HG03103 (cell line): ENCODE results near the gene CCDC83.
"Not testable (repeated sequence)": the region's sequence is repeated elsewhere in the genome, so short reads cannot be mapped to it uniquely, and the experiment has no call there.

Source experiments
- ATAC-seq: cut with Tn5 transposase; IDR thresholded peaks from one replicate; pipeline ENCODE4 v1.9.1; 2021; ENCODE audit warnings: low read depth; ENCODE audit not compliant: unreplicated experiment

CCDC83 gene

DNA sequence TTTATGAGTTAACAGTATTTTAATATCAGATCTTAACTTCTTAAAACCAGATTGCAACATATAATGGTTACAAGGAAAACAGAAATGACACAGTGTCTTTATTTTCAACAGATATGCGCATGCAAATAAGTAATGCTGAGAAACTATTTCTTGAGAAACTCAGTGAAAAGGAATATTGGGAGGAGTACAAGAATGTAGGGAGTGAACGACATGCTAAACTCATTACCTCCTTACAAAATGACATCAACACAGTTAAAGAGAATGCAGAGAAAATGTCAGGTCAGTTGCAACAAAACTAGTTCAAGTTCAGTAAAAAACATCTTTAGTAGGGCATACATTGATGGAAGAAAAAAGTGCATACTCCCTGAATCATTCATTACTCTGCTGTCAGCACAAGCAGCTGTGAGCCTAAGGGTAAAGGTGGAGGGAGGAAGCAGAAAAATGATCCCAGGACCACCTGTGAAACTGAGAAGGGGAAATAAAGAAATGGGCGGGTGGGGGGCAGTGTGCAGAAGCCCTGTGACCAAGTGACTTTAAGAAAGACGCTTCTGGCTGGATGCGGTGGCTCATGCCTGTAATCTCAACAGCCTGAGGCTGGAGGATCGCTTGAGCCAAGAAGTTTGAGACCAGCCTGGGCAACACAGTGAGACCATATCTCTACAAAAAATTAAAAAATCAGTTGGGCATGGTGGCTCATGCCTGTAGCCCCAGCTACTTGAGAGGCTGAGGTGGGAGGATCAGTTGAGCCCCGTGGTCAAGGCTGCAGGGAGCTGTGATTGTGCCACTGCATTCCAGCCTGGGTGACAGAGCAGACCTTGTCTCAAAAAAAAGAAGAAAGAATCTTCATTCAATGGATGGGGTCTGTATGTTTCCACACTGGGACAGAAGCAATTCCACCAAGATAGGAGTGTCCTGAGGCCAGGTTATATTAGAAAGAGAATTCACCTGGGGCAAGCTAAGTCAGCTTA, 31.2 kb downstream of the CCDC83 start:
- no peak for ATAC-seq

DNA sequence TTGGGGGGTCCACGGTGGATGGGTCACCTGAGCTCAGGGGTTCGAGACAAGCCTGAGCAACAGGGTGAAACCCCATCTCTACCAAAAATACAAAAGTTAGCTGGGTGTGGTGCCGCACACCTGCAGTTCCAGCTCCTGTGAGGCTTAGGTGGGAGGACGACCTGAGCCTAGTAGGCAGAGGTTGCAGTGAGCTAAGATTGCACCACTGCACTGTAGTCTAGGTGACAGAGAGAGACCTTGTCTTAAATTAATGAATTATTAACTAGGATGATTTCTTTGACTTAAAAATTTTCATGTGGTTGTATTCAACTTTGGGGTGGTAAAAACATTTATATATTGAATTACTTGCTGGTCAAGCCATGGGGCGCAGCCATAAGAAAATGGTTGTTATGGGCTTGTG, 33.9 kb downstream of the CCDC83 start:
- no peak for ATAC-seq

DNA sequence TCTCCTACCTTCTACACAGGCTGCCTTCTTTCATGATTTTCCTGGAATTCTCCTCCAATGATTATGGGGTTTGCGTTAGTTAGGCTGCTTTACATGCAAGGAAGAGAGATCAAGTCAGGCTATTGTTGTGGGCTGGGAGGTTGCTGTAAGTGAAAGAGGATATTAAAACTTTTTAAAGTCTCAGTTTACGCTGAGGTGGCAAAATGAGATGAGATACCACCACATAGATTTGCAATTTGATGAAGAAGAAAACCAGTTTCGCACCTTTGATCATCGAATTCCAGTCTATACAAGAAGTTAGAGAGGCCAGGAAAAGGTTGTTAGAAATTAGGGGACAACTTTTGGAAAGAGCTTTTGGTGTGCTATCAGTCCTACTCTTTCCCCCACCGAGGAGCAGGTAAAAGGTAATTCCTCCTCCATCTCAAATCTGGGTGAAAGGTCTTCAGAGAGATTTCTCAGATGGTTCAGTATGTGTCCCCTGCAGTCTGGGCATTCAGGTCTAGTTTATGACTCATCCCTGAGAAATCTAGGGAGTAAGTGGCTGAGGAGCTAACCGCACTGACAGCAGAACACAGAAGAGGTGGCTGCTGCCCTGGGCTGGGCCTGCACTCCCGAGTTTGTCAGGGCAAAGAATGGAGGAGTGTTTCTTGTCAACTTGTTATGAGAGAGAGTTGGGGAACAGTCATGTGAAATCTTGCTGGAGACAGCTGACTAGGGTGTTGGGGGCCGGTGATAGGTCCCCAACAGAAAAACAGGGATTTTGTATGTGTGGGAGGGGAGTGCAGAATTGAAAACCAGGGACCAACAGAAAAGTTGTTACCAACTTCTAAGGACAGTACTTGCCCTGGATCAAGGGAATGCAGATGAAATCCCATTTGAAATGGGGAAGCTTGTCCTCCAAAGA, 34.7 kb downstream of the CCDC83 start:
- ATAC-seq = no peak

DNA sequence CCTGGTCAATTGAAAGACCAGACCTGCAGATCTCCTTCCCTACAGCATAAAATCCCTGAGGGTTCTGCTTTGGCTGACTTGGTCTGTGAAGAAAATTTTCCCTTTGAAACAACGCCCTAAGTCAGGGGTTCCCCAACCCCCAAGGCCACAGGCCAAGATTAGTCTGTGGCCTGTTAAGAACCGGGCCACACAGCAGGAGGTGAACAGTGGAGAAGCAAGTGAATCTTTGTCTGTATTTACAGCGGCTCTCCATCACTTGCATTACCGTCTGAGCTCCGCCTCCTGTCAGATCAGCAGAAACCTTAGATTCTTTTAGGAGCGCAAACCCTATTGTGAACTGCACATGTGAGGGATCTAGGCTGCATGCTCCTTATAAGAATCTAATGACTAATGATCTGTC, 38.2 kb downstream of the CCDC83 start:
- no peak for ATAC-seq

DNA sequence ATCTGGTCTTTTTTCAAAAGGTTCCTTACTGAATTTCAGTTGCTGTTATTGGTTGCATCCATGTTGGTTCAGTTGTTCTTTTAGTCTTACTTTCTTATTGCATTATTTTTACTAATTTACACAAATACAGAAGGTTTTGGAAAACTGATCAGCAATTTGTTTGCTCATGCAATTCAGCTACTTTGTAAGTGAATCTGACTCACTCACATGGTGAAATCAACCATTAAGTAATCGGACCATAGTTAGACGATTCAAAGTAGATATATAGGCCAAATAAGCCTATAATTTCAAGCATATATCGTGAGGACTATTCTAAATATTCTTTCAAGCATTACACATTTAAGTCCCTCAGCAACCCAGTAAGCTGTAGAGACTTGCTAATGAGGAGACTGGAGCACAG, 41.7 kb downstream of the CCDC83 start:
- no peak for ATAC-seq

DNA sequence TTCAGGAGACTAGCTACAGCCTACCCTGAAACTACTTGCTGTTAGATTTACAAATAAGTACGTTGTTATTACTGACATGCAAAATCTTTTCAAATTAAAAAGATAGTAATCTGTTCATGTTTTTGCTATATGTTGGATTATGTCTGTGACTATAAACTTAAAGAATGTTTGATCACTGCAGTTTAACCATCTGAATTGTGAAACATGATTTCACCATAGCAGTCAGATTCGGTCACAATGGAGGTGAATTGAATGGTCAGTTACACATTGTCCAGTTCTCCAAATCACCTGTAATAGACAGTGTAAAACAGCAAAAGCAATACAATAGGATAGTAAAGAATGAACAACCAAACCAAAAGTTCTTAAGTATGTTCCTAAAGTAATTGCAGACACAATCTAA, 43.3 kb downstream of the CCDC83 start:
- ATAC-seq = no peak

DNA sequence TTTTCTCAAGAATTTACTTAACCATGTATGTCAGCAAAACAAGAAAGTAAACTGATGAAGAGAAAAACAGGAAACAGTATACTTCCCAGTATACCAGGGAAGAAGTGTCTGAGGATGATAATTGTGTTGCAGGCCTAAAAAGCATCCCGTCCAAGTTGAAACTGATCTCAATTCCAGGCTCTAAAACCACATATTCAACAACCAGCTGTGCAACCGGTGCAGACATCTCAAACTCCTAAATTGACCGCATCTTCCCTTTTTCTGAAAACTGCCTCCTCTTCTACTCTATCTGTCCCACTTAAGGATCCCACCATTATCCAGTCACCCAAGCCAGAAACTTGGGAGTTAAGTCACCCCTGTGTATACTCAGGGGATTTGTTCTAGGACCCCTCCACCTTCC, 47.2 kb downstream of the CCDC83 start:
- ATAC-seq = no peak

DNA sequence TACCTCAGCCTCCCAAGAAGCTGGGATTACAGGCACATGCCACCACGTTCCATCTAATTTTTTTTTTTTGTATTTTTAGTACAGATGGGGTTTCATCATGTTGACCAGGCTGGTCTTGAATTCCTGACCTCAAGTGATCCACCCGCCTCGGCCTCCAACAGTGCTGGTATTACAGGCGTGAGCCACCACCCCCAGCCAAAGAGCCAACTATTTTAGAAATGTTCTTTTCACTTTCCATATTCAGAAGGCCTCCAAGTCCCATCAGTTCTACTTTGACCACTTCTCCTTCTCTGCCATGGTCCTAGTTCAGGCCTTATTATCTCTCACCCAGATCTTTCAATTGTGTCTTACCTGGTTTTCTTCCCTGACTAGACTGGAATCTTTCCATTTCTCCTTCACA, 48.2 kb downstream of the CCDC83 start:
- no peak for ATAC-seq

DNA sequence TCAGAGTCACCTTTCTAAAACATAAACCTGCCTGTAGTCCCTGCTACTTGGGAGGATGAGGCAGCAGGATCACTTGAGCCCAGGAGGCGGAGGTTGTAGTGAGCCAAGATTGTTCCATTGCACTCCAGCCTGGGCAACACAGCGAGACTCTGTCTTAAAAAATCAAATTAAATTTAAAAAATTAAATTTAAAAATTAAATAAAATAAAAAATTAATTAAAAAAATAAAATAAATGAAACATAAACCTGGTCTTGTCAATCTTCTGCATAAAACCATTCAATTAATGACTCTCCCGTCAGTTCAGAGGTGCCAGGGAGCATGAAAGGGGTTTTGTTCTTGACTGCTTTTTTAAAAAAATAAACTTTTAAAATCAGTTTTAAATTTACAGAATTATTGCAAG, 48.6 kb downstream of the CCDC83 start:
- no peak for ATAC-seq

DNA sequence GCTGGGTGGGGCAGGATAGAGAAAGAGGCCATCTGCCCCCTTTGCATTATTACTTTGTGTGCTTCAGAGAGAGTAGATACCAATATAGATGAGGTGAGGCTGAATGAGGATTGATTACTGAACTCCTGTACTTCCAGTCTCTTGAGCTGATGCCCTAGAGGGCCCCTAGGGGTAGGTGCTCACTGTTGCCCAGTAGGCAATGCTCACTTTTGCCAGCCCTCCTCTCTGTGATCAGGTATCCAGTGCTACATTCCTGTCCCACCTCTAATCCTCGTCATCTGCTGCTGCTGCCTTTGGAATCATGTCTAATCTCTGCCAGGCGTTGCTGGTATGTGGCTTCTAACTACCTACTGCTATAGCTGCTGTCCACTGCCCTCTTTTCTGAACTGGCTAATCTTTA, 57.2 kb downstream of the CCDC83 start:
- ATAC-seq = no peak

DNA sequence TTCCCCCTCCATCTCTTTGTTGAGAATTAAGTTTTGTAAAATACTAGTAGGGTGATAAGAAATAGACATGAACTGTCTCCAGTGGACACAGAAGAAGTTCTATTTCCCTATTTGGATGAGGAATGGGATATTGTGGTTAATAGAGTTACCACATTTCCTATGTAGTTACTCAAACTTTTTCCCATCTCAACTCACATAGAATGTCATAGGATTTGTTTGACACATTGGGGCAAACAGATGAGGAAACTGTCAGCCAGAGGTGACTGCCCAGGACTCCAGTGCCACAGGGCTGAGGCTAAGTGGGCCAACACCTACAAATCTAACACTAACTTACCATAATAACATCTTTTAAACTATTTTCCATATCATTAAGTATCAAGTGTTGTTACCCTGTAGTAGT, 58.3 kb downstream of the CCDC83 start:
- ATAC-seq = no peak

DNA sequence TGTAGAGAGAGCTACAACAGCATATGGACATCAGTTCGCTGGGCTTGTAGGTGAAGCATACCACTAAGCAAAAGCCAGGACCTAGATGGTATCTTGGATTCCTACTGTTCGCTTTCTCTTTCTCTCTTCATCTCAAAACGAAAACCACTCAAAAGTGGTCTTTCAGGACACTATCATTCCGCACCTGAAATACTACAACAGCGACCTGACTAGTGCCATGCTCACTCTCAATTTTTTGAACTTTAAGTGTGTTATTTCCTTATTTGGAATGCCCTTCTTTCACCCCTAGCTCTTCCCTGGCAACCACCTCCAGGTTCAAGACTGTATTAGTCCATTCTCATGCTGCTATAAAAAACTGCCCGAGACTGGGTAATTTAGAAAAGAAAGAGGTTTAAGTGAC, 59.2 kb downstream of the CCDC83 start:
- ATAC-seq = no peak

DNA sequence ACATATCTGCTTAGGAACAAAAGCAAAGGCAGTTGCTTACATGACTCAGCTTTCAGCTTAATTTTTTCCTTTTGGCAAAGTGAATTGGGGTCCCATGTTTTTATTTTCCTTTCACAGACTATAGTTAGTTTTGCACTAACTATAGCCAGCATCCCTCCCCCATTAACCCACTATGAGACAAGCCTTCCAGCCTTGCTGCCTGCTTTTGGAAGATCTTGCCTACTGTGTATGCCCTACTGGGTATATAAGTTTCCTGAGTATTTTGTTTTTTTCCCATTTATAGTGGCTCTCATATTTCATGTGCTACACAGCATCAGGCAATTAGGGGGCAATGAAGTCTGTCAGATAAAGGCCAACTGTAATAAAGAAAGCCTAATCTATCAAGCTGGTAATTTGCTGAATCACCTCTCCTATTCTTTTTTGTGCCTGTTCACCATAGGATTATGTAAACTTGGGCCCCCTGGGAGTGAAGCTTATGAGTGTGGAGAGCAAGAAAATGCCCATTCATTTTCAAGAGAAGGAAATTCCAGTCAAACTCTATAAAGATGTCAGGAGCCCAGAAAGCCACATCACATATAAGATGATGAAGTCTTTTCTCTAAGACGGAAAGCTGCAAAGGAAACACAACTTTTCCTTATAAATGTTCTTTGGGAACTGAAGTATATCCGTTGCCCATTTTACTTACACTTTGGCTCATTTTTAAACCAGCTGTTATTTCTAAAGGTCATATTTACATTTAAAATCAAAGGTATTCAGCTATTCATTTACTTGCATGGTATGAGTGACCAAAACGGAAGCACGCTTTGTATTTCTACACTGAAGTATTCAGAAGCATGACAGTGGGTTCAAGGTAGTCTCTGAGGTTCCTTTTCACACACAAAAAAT, 64.0 kb downstream of the CCDC83 start:
- ATAC-seq = no peak

DNA sequence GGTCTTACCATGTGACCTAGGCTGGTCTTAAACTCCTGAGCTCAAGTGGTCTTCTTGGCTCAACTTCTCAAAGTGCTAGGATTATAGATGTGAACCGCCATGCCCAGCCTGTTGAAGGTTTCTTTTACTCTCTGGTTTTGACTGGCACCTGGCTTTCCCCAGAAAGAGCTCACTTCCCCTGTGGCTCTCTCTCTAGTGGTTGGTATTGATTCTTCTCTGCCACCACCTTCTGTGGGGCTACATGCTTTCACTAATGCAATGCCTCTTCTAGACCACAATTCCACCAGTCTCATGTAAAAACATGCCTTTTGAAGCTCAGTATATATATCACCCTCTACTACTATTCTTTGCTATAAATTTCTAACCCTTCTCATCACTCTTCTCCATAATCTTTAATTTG, 67.2 kb downstream of the CCDC83 start:
- ATAC-seq = no peak

DNA sequence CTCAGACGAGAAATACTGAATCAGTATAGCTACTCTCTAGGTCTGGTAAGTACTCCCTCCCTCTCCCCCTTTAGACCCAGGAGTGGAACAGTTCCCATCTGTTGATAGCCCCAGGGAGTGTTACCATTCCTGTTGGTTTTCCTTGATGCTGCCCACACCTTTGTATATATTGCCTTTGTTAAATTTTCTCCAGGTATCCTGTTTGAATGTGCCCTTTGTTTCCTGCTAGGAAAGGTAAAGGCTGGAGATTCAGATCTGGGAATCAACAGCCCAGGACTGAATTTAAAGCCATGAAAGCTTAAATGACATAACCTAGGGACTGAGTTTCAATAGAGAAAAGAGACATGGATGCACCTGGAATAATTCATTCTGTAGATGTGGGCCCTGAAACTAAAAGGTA, 68.3 kb downstream of the CCDC83 start:
- no peak for ATAC-seq

DNA sequence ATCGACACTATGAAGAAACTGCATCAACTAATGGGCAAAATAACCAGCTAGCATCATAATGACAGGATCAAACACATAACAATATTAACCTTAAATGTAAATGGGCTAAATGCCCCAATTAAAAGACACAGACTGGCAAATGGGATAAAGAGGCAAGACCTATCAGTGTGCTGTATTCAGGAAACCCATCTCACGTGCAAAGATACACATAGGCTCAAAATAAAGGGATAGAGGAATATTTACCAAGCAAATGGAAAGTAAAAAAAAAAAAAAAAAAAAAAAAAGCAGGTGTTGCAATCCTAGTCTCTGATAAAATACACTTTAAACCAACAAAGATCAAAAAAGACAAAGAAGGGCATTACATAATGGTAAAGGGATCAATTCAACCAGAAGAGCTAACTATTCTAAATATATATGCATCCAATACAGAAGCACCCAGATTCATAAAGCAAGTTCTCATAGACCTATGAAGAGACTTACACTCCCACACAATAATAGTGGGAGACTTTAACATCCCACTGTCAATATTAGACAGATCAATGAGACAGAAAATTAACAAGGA, 71.6 kb downstream of the CCDC83 start:
- not testable (repeated sequence) for ATAC-seq

DNA sequence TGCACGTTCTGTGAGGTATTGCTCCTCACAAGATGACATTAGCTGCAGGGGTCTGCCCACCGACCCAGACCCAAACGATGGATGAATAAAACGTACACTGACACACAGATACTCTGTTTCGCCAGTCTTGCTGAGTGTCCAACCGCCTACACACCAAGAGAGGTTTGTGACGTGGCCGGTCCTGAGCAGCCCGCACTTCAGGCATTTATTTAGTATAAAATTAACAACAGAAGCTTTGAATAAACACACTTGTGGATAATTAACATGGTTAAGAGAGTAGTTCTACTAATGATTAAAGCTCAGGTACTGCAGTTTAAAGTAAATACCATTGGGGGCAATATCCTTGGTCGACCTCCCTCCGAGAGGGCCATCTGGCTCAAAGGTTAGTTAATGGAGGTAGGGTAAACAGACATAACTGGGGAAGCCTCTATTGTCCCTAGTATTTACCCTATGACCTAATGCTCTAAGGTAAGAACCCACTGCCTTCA, 75.7 kb downstream of the CCDC83 start:
- no peak for ATAC-seq

DNA sequence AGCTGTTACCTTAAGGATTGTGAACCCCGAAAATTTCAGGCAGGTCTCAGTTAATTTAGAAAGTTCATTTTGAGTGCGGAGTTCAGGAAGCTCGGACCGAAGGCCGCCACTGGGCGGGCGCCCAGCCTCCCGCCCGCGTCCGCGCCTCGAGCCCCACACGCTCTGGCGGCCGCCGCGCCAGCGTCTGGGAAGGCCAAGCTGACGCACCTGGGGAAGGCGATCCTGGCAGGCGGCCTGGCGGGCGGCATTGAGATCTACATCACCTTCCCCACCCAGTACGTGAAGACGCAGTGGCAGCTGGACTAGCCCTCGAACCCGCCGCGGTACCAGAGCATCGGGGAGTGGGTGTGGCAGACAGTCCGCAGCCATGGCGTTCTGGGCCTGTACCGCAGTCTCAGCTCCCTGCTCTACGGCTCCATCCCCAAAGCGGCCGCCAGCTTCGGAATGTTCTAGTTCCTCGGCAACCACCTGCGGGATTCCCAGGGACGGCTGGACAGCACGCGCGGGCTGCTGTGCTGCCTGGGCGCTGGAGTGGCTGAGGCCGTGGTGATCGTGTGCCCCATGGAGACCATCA, 79.5 kb downstream of the CCDC83 start:
- ATAC-seq = no peak

DNA sequence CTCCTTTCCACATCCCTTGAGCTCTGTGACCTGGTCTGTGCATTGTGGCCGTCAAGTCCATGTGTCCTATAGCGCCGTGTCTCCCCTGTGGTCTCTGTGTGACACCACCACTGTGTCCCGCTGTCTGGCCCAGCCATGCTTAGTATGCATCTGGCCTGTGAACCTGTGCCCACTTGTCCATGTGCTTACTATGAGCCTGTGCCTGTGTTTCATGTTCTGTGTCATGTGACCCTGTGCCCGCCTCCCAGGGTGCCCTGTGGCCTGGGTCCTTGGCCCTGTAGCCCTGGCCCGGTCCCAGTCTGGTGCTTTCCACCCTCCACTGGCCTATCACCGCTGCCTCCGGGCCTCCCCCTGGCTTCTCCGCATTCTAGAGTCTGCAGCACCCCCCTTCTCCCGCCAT, 80.6 kb downstream of the CCDC83 start:
- ATAC-seq = no peak

DNA sequence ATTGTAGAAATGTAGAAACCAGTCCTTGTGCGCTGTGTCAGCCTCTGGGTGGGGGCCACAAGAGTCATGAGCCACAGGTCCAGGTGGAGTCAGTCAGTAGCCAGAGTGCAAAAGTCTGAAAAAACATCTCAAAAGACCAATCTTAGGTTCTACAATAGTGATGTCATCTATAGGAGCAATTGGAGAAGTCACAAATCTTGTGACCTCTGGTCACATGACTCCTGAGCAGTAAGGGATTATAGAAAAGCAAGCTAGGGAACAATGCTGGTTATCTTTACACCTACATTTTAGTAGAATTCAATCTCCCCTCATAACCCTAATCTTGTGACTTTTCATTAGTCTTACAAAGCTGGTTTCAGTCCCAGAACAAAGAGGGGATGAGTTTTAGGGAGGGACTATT, 82.7 kb downstream of the CCDC83 start:
- no peak for ATAC-seq
